Measurements from ENCODE around the gene GP5. TPM values are rescaled to one million over a fixed set of nuclear protein-coding genes. Genes with fewer than 3 reads are reported as not detected.

Gene GP5
- total RNA-seq, 4 donors from 2014 or later, result not detected

- TF ChIP-seq CTCF (IDR thresholded peaks at IDR 0.05; ENCODE audit: low read depth), result no peak
Observed at GRCh38 chr3:194422188-194422587, 23.1 kb upstream of the GP5 start.

- no peak for TF ChIP-seq CTCF (IDR thresholded peaks at IDR 0.05; ENCODE audit: low read depth)
Observed at GRCh38 chr3:194418671-194419070, 19.6 kb upstream of the GP5 start.

GRCh38 chr3:194407423-194407822 lies 8.4 kb upstream of the GP5 start:
- no peak for TF ChIP-seq CTCF (IDR thresholded peaks at IDR 0.05; ENCODE audit: low read depth)

GRCh38 chr3:194405766-194406165 lies 6.7 kb upstream of the GP5 start:
- TF ChIP-seq CTCF (IDR thresholded peaks at IDR 0.05; ENCODE audit: low read depth), result no peak

- no peak for TF ChIP-seq CTCF (IDR thresholded peaks at IDR 0.05; ENCODE audit: low read depth)
Observed at GRCh38 chr3:194404365-194405140, 5.5 kb upstream of the GP5 start.

GRCh38 chr3:194401868-194402329 lies 2.8 kb upstream of the GP5 start:
- TF ChIP-seq CTCF (IDR thresholded peaks at IDR 0.05; ENCODE audit: low read depth), result no peak

- no peak for TF ChIP-seq CTCF (IDR thresholded peaks at IDR 0.05; ENCODE audit: low read depth)
Observed at GRCh38 chr3:194401346-194401745, 2.3 kb upstream of the GP5 start.
